NCI-H226 (cell line): ENCODE data around the gene STX18.
"Not testable (repeated sequence)": the region's sequence is repeated elsewhere in the genome, so short reads cannot be mapped to it uniquely, and the experiment has no call there.

Experiments used
- DNase-seq: peaks from one replicate; pipeline ENCODE4 v3.0.0-alpha.2; 2015

The STX18 gene

GRCh38 chr4:4507923-4508322 is 33.9 kb downstream of the STX18 start:
- no peak for DNase-seq

- DNase-seq: no peak
Measured at GRCh38 chr4:4507403-4507802, 34.4 kb downstream of the STX18 start.

- no peak for DNase-seq
Measured at GRCh38 chr4:4506961-4507360, 34.9 kb downstream of the STX18 start.

GRCh38 chr4:4505211-4505610 is 36.6 kb downstream of the STX18 start:
- DNase-seq: not testable (repeated sequence)

- DNase-seq: no peak
Measured at GRCh38 chr4:4504783-4505182, 37.1 kb downstream of the STX18 start.

- no peak for DNase-seq
Measured at GRCh38 chr4:4502694-4503311, 39.0 kb downstream of the STX18 start.

GRCh38 chr4:4501679-4502078 is 40.2 kb downstream of the STX18 start:
- DNase-seq: no peak

- no peak for DNase-seq
Measured at GRCh38 chr4:4499438-4500123, 42.3 kb downstream of the STX18 start.

- peak; percentile 43 for DNase-seq
Measured at GRCh38 chr4:4496592-4497372, 45.1 kb downstream of the STX18 start.

- no peak for DNase-seq
Measured at GRCh38 chr4:4494882-4495281, 47.0 kb downstream of the STX18 start.

- DNase-seq: peak; percentile 36
Measured at GRCh38 chr4:4492161-4492847, 49.5 kb downstream of the STX18 start.

- DNase-seq: no peak
Measured at GRCh38 chr4:4491396-4491893, 50.4 kb downstream of the STX18 start.

GRCh38 chr4:4490816-4491215 is 51.0 kb downstream of the STX18 start:
- no peak for DNase-seq

GRCh38 chr4:4490041-4490440 is 51.8 kb downstream of the STX18 start:
- DNase-seq: peak; percentile 29

GRCh38 chr4:4488405-4489404 is 53.1 kb downstream of the STX18 start:
- no peak for DNase-seq

- DNase-seq: no peak
Measured at GRCh38 chr4:4486969-4487368, 54.9 kb downstream of the STX18 start.

GRCh38 chr4:4485806-4486205 is 56.0 kb downstream of the STX18 start:
- DNase-seq: no peak

GRCh38 chr4:4481399-4481994 is 60.4 kb downstream of the STX18 start:
- no peak for DNase-seq

GRCh38 chr4:4480685-4481398 is 61.0 kb downstream of the STX18 start:
- no peak for DNase-seq

- DNase-seq: no peak
Measured at GRCh38 chr4:4480205-4480604, 61.6 kb downstream of the STX18 start.

- DNase-seq: no peak
Measured at GRCh38 chr4:4479366-4479765, 62.5 kb downstream of the STX18 start.
